HL-60 (cell line): Measurements from ENCODE around the gene MACROD2.

Experiments
- DNase-seq, 2 experiments: peaks; one replicate each; pipeline ENCODE4 v3.0.0-alpha.2; 2010 to 2020; ENCODE audit warnings: low read depth in 1 of 2, low spot score in 1 of 2
- H3K27ac ChIP-seq: fragments of 250-450 bp; sonication (Bioruptor Pico); replicated peaks from 2 replicates; pipeline ENCODE4 v1.5.1; 2020; ENCODE audit warnings: mild to moderate bottlenecking, moderate library complexity
- H3K27me3 ChIP-seq: fragments of 250-450 bp; sonication (Bioruptor Pico); 2 replicates; pipeline ENCODE4 v1.5.1; 2021; ENCODE audit warnings: mild to moderate bottlenecking, moderate library complexity; ENCODE audit not compliant: insufficient read depth, poor library complexity, severe bottlenecking
- H3K4me3 ChIP-seq: replicated peaks from 2 replicates; pipeline ENCODE4 v1.5.1; 2011; ENCODE audit warnings: mild to moderate bottlenecking, control low read depth, low read length; ENCODE audit not compliant: insufficient read depth
- GABPA ChIP-seq: IDR thresholded peaks from 2 replicates; pipeline ENCODE4 v1.6.1; 2012; ENCODE audit warnings: low read depth
- POLR2AphosphoS5 ChIP-seq: IDR thresholded peaks from 2 replicates; pipeline ENCODE4 v1.6.1; 2012; ENCODE audit warnings: low read depth
- REST ChIP-seq: IDR thresholded peaks from 2 replicates; pipeline ENCODE4 v1.6.1; 2012; ENCODE audit warnings: low read depth; ENCODE audit not compliant: insufficient replicate concordance
- SPI1 ChIP-seq: IDR thresholded peaks from 2 replicates; pipeline ENCODE4 v1.6.1; 2012; ENCODE audit warnings: low read depth, mild to moderate bottlenecking, borderline replicate concordance
- TF ChIP-seq, protein P1 (sequence below): IDR thresholded peaks from one replicate; pipeline ENCODE4 v1.5.1; 2011; ENCODE audit warnings: low read length, control low read depth, inconsistent platforms; ENCODE audit not compliant: insufficient read depth

Gene MACROD2

GRCh38 chr20:15131176-15131575 is 1135.9 kb downstream of the MACROD2 start:
- TF ChIP-seq GABPA (no peak), SPI1 (no peak), REST (no peak), POLR2AphosphoS5 (no peak)
- TF ChIP-seq, protein P1, sequence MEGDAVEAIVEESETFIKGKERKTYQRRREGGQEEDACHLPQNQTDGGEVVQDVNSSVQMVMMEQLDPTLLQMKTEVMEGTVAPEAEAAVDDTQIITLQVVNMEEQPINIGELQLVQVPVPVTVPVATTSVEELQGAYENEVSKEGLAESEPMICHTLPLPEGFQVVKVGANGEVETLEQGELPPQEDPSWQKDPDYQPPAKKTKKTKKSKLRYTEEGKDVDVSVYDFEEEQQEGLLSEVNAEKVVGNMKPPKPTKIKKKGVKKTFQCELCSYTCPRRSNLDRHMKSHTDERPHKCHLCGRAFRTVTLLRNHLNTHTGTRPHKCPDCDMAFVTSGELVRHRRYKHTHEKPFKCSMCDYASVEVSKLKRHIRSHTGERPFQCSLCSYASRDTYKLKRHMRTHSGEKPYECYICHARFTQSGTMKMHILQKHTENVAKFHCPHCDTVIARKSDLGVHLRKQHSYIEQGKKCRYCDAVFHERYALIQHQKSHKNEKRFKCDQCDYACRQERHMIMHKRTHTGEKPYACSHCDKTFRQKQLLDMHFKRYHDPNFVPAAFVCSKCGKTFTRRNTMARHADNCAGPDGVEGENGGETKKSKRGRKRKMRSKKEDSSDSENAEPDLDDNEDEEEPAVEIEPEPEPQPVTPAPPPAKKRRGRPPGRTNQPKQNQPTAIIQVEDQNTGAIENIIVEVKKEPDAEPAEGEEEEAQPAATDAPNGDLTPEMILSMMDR, result no peak
- Histone ChIP-seq H3K27me3 (no peaks in the 10 kb centered on the region), H3K27ac (no peak overlapping the region), H3K4me3 (no peak overlapping the region)
- no peak for DNase-seq

GRCh38 chr20:15138548-15139126 is 1143.3 kb downstream of the MACROD2 start:
- H3K27me3 ChIP-seq, result no peaks in the 10 kb centered on the region
- TF ChIP-seq SPI1 (no peak), POLR2AphosphoS5 (no peak), GABPA (no peak), REST (no peak)
- TF ChIP-seq, protein P1, result no peak
- no peak overlapping the region for H3K27ac ChIP-seq
- H3K4me3 ChIP-seq, result no peak overlapping the region
- DNase-seq, result no peak

GRCh38 chr20:15139522-15139921 is 1144.2 kb downstream of the MACROD2 start:
- H3K4me3 ChIP-seq, result no peak overlapping the region
- H3K27me3 ChIP-seq, result no peaks in the 10 kb centered on the region
- DNase-seq, result no peak
- TF ChIP-seq, protein P1, result no peak
- TF ChIP-seq REST, result peak; percentile 75
- H3K27ac ChIP-seq, result no peak overlapping the region
